Stimulated activated naive CD8-positive, alpha-beta T cell treated with anti-CD3 and anti-CD28 coated beads, Interleukin-15, Interleukin-2, amounts not matched to agents 100 U/mL and 50 U/mL, for 24 hours (primary cell): ENCODE measurements around the gene MYO1H.
"Not testable (repeated sequence)": the region's sequence is repeated elsewhere in the genome, so short reads cannot be mapped to it uniquely, and the experiment has no call there.

Source experiments
- ATAC-seq: fragments of 150-1000 bp; cut with Tn5 transposase; one replicate; pipeline ENCODE4 v1.10.0; 2021
- DNase-seq: peaks from one replicate; pipeline ENCODE4 v3.0.0; 2021

Gene MYO1H

GRCh38 chr12:109347589-109347988, at the start of gene MYO1H:
Gene MYO1H, plus strand, starts transcription at chr12:109347900. Its CDS starts 61 bp downstream, at chr12:109347961.
- DNase-seq (no peak), ATAC-seq (no peak)

- DNase-seq (no peak), ATAC-seq (no peak)
Observed at GRCh38 chr12:109299849-109300248, 47.9 kb upstream of the MYO1H start.

GRCh38 chr12:109301643-109302168, 46.0 kb upstream of the MYO1H start:
- no peak for ATAC-seq

GRCh38 chr12:109302358-109302757, 45.3 kb upstream of the MYO1H start:
- no peak for ATAC-seq

More at GRCh38 chr12:109301643-109302168, 46.0 kb upstream of the MYO1H start:
- DNase-seq, result no peak

GRCh38 chr12:109302770-109303169, 44.9 kb upstream of the MYO1H start:
- ATAC-seq (no peak), DNase-seq (no peak)

More at GRCh38 chr12:109302358-109302757, 45.3 kb upstream of the MYO1H start:
- DNase-seq, result no peak

GRCh38 chr12:109304485-109304884, 43.2 kb upstream of the MYO1H start:
- no peak for DNase-seq
- ATAC-seq, result no peak

GRCh38 chr12:109305547-109305946, 42.2 kb upstream of the MYO1H start:
- DNase-seq (no peak), ATAC-seq (no peak)

- DNase-seq (no peak), ATAC-seq (no peak)
Observed at GRCh38 chr12:109307051-109307450, 40.6 kb upstream of the MYO1H start.

GRCh38 chr12:109308534-109309380, 38.9 kb upstream of the MYO1H start, which contains the start of gene FOXN4:
Gene FOXN4, minus strand, starts transcription at chr12:109309284. Its CDS starts 963 bp downstream, at chr12:109308321.
- no peak for ATAC-seq
- no peak for DNase-seq

- DNase-seq (peak; percentile 9), ATAC-seq (peak; percentile 19)
Observed at GRCh38 chr12:109309381-109310246, 38.1 kb upstream of the MYO1H start.

- ATAC-seq, result peak; percentile 22
- peak; percentile 26 for DNase-seq
Observed at GRCh38 chr12:109310247-109311125, 37.2 kb upstream of the MYO1H start.

GRCh38 chr12:109321294-109321693, 26.4 kb upstream of the MYO1H start:
- DNase-seq, ATAC-seq: not testable (repeated sequence)

- no peak for DNase-seq
- ATAC-seq, result no peak
Observed at GRCh38 chr12:109329003-109329402, 18.7 kb upstream of the MYO1H start.

GRCh38 chr12:109329686-109330085, 18.0 kb upstream of the MYO1H start:
- DNase-seq (no peak), ATAC-seq (no peak)

GRCh38 chr12:109330282-109331230, 17.1 kb upstream of the MYO1H start:
- DNase-seq, result no peak

GRCh38 chr12:109331301-109331952, 16.3 kb upstream of the MYO1H start:
- ATAC-seq (no peak), DNase-seq (no peak)

More at GRCh38 chr12:109330282-109331230, 17.1 kb upstream of the MYO1H start:
- ATAC-seq, result no peak

- no peak for ATAC-seq
- no peak for DNase-seq
Observed at GRCh38 chr12:109334887-109335286, 12.8 kb upstream of the MYO1H start.

- no peak for DNase-seq
- no peak for ATAC-seq
Observed at GRCh38 chr12:109336593-109336992, 11.1 kb upstream of the MYO1H start.

GRCh38 chr12:109343677-109344076, 4.0 kb upstream of the MYO1H start:
- DNase-seq, result no peak
- ATAC-seq, result no peak

GRCh38 chr12:109345428-109345827, 2.3 kb upstream of the MYO1H start:
- no peak for ATAC-seq
- no peak for DNase-seq
